HG02759 (cell line): ENCODE results near the gene TPP2.

ENCODE experiments used
- ATAC-seq: cut with Tn5 transposase; IDR thresholded peaks from one replicate; pipeline ENCODE4 v1.9.1; 2021; ENCODE audit warnings: mild to moderate bottlenecking, moderate library complexity; ENCODE audit not compliant: unreplicated experiment

The TPP2 gene

GRCh38 chr13:102596147-102597028 lies at the start of gene TPP2:
Gene TPP2 (plus strand): TSS chr13:102596986. CDS start chr13:102597039, 53 bp downstream.
- peak; percentile 83 for ATAC-seq

- no peak for ATAC-seq
Measured at GRCh38 chr13:102548811-102549210, 48.0 kb upstream of the TPP2 start.

GRCh38 chr13:102550507-102550906 lies 46.3 kb upstream of the TPP2 start:
- no peak for ATAC-seq

- peak; percentile 84 for ATAC-seq
Measured at GRCh38 chr13:102555914-102556553, 40.8 kb upstream of the TPP2 start.

- no peak for ATAC-seq
Measured at GRCh38 chr13:102556806-102557205, 40.0 kb upstream of the TPP2 start.

GRCh38 chr13:102558029-102558428 lies 38.8 kb upstream of the TPP2 start:
- ATAC-seq = no peak

- no peak for ATAC-seq
Measured at GRCh38 chr13:102561933-102562332, 34.9 kb upstream of the TPP2 start.

- no peak for ATAC-seq
Measured at GRCh38 chr13:102563267-102563666, 33.5 kb upstream of the TPP2 start.

- ATAC-seq = no peak
Measured at GRCh38 chr13:102564564-102564963, 32.2 kb upstream of the TPP2 start.

- ATAC-seq = no peak
Measured at GRCh38 chr13:102566513-102566912, 30.3 kb upstream of the TPP2 start.

GRCh38 chr13:102567857-102568256 lies 28.9 kb upstream of the TPP2 start:
- no peak for ATAC-seq

GRCh38 chr13:102569488-102569887 lies 27.3 kb upstream of the TPP2 start:
- ATAC-seq = no peak

GRCh38 chr13:102571075-102571474 lies 25.7 kb upstream of the TPP2 start:
- no peak for ATAC-seq

- no peak for ATAC-seq
Measured at GRCh38 chr13:102572323-102572722, 24.5 kb upstream of the TPP2 start.

GRCh38 chr13:102580552-102581169 lies 16.1 kb upstream of the TPP2 start:
- ATAC-seq = peak; percentile 61

- no peak for ATAC-seq
Measured at GRCh38 chr13:102582256-102582655, 14.5 kb upstream of the TPP2 start.

GRCh38 chr13:102584434-102584833 lies 12.4 kb upstream of the TPP2 start:
- peak; percentile 66 for ATAC-seq

GRCh38 chr13:102586615-102587014 lies 10.2 kb upstream of the TPP2 start:
- ATAC-seq = no peak

- ATAC-seq = no peak
Measured at GRCh38 chr13:102587916-102588315, 8.9 kb upstream of the TPP2 start.

- no peak for ATAC-seq
Measured at GRCh38 chr13:102589301-102589822, 7.4 kb upstream of the TPP2 start.

GRCh38 chr13:102591988-102592781 lies 4.6 kb upstream of the TPP2 start:
- ATAC-seq = peak; percentile 41
